Naive thymus-derived CD4-positive, alpha-beta T cell (primary cell): Measurements from ENCODE around the gene TMCC2. TPM values are rescaled to one million over a fixed set of nuclear protein-coding genes. Genes with fewer than 3 reads are reported as not detected.

Experiments used
- ATAC-seq: fragments of 150-1000 bp; cut with Tn5 transposase; 2 replicates; pipeline ENCODE4 v1.10.0; 2021; ENCODE audit warnings: mild to moderate bottlenecking, moderate library complexity
- CTCF ChIA-PET: fragments of 350-600 bp; sonication (Branson Sonifier 250); formaldehyde crosslinking; loops from one replicate; lab custom pipeline; 2021; ENCODE audit warnings: antibody characterized with exemption; lab: Charles Lee
- POLR2A ChIA-PET: fragments of 350-600 bp; sonication (Branson Sonifier 250); formaldehyde crosslinking; loops from one replicate; lab custom pipeline; 2021; ENCODE audit warnings: antibody characterized with exemption, inconsistent platforms; lab: Charles Lee
- DNase-seq, 9 donors: peaks; one replicate each; pipeline versions ENCODE4 v3.0.0 to v3.0.0-alpha.2; 2020 to 2022; ENCODE audit warnings: mixed read lengths in 1 of 9
- H3K27ac ChIP-seq: one replicate; pipeline ENCODE4 v1.7.0; 2013; ENCODE audit warnings: mild to moderate bottlenecking, low read depth, low read length, moderate library complexity
- H3K27me3 ChIP-seq, 2 donors: one replicate each; pipeline ENCODE4 v1.7.0; 2013; ENCODE audit warnings: low read length in 2 of 2, mild to moderate bottlenecking in 2 of 2, moderate library complexity in 2 of 2; ENCODE audit not compliant: control insufficient read depth in 2 of 2, insufficient read depth in 2 of 2
- H3K36me3 ChIP-seq, 3 experiments: 1 replicate in 2 of 3; 2 replicates in 1 of 3; pipeline ENCODE4 v1.7.0; 2013; ENCODE audit warnings: low read length in 3 of 3, mild to moderate bottlenecking in 3 of 3, moderate library complexity in 1 of 3; ENCODE audit not compliant: insufficient read depth in 3 of 3, control insufficient read depth in 2 of 3
- H3K4me1 ChIP-seq, 2 donors: one replicate each; pipeline ENCODE4 v1.7.0; 2013; ENCODE audit warnings: low read length in 2 of 2, mild to moderate bottlenecking in 2 of 2, moderate library complexity in 1 of 2; ENCODE audit not compliant: control insufficient read depth in 2 of 2, insufficient read depth in 2 of 2
- H3K4me3 ChIP-seq: 2 replicates; pipeline ENCODE4 v1.7.0; 2013; ENCODE audit warnings: mild to moderate bottlenecking, low read length
- H3K9me3 ChIP-seq, 3 experiments: 1 replicate in 2 of 3; 2 replicates in 1 of 3; pipeline ENCODE4 v1.7.0; 2013; ENCODE audit warnings: low read length in 3 of 3; ENCODE audit not compliant: control insufficient read depth in 2 of 3
- H3K27ac Mint-ChIP-seq, 9 donors: one replicate each; pipeline ENCODE4 v1.8.0; 2020 to 2022; ENCODE audit warnings: mixed read lengths in 9 of 9, mild to moderate bottlenecking in 8 of 9, moderate library complexity in 5 of 9, inconsistent platforms in 2 of 9
- H3K27me3 Mint-ChIP-seq, 5 donors: one replicate each; pipeline ENCODE4 v1.8.0; 2021 to 2022; ENCODE audit warnings: mixed read lengths in 5 of 5, mild to moderate bottlenecking in 1 of 5
- H3K36me3 Mint-ChIP-seq, 5 donors: one replicate each; pipeline ENCODE4 v1.8.0; 2020 to 2022; ENCODE audit warnings: mixed read lengths in 5 of 5, mild to moderate bottlenecking in 3 of 5, inconsistent platforms in 1 of 5
- H3K4me1 Mint-ChIP-seq, 7 donors: one replicate each; pipeline ENCODE4 v1.8.0; 2020 to 2022; ENCODE audit warnings: mixed read lengths in 7 of 7, mild to moderate bottlenecking in 3 of 7, inconsistent platforms in 1 of 7
- H3K4me3 Mint-ChIP-seq, 10 donors: one replicate each; pipeline ENCODE4 v1.8.0; 2020 to 2022; ENCODE audit warnings: mild to moderate bottlenecking in 10 of 10, mixed read lengths in 10 of 10, moderate library complexity in 6 of 10, inconsistent platforms in 2 of 10
- H3K9me3 Mint-ChIP-seq, 11 donors: one replicate each; pipeline ENCODE4 v1.8.0; 2020 to 2022; ENCODE audit warnings: mixed read lengths in 11 of 11, mild to moderate bottlenecking in 4 of 11, inconsistent platforms in 1 of 11, moderate library complexity in 1 of 11
- intact Hi-C, 2 donors: fragments of 100-400 bp; cut with micrococcal nuclease; formaldehyde crosslinking; loops; one replicate each; pipeline ENCODE4 v1.15.1; 2023
- polyA plus RNA-seq, 2 donors: library from polyadenylated mRNA; unstranded; fragments of 300-500 nt; fragmentation: Illumina TruSeq; gene quantifications; one replicate each; pipeline ENCODE4 v1.2.3, GENCODE V29; 2021
- total RNA-seq, 6 experiments: library from RNA in 5 of 6; stranded (reverse) in 5 of 6; gene quantifications; 1 replicate in 5 of 6; 2 replicates in 1 of 6; pipeline ENCODE4 v1.2.3 and lab custom pipeline; 2021 to 2026

The TMCC2 gene
- total and polyA plus RNA-seq, 7 experiments from 2014 or later, result 0.30 to 3.6 (median 1.3) TPM

DNA sequence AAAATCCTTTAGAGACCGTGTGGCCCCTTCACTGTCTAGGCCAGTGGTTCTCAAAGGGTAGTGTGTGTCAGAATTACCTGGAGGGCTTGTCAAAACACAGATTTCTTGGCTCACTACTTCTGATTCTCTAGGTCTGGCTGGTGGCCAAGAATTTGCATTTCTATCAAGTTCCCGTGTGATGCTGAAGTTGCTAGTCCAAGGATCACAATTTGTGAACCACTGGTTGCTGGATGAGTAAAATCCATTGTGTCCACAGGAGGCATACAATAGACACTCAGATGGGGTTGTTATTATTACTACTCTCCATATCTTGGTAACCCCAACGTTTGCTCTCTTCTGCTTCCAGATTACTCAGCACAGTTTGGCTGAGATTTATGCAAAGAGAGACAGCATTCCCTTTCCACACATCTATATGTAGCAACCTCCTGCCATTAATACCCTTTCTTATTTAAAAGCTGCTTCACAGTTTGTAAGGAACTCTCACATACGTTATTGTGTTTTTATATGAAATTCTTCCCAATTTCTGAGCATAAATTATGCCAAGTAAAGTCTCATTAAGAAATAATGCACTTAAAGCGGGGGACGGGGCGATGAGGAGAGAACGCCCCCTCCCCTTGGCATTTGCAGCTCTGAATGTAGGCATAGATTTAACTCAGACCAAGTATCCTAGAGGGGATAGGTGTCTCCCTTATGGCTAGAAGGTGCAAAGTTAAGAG is 720 bp upstream of the TMCC2 start:
- intact Hi-C loops, result loop anchor here (1.0 to 5.0 kb wide), 6 partner anchors 16 to 405 kb away; partner anchors contain the start of genes DSTYK (in 2 of the 2), ELK4 (in 1 of the 2) and NUAK2 (in 1 of the 2)
- no peaks in the 10 kb centered on the region for H3K36me3 ChIP-seq
- H3K27me3 ChIP-seq, result no peaks in the 10 kb centered on the region
- peak overlapping the region; percentile 70 for H3K4me3 ChIP-seq
- peak in 2 of 9 donors; percentile 4 to 8 for DNase-seq
- Mint-ChIP-seq H3K36me3 (no peaks in the 10 kb centered on the region), H3K9me3 (no peaks in the 10 kb centered on the region), H3K4me3 (peak overlapping the region; percentile 77 to 97 (median 86)), H3K27me3 (peaks cover 0 to 48% (median 4%) of the 10 kb centered on the region in 5 donors), H3K27ac (peak overlapping the region in 1 of 9 donors; percentile 15), H3K4me1 (peaks cover 12 to 45% (median 18%) of the 10 kb centered on the region in 7 donors)
- POLR2A ChIA-PET, result interaction anchor here (1.2 to 4.3 kb wide), 3 partner anchors 11 to 1823 kb away, joined by 3 to 30 read pairs (median 26); partner anchors contain the start of gene DSTYK
- no peaks in the 10 kb centered on the region for H3K9me3 ChIP-seq
- no peak for ATAC-seq
- H3K4me1 ChIP-seq, result peaks cover 10 to 13% of the 10 kb centered on the region in 2 donors
- CTCF ChIA-PET, result interaction anchor here (0.7 to 5.9 kb wide), 4 partner anchors 27 to 108 kb away, joined by 3 to 89 read pairs (median 8); no protein-coding TSS in a partner anchor
- peak overlapping the region; percentile 1 for H3K27ac ChIP-seq

DNA sequence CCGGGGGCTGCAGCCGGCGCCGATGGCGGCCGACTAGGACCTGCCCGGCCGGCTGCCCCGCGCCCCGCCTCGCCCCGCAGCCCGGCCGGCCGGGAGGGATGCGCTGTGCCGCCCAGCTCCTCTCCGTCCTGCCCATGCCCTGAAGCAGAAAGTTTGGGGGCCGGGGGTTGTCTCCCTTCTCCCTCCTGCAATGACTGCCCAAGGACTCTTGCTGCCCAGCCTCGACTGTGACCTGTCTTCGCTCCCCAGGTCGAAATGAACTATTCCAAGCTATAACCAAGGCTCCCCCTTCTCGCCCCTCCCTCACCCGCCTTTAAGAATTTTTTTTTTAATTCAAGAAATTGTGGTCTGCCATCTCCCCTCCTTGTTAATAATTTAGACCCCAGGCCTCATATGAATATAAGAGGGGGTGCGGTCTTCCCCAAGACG is 361 bp downstream of the TMCC2 start:
- H3K36me3 ChIP-seq, result no peaks in the 10 kb centered on the region
- peak overlapping the region; percentile 81 to 99 (median 94) for H3K4me3 Mint-ChIP-seq
- ATAC-seq (no peak), DNase-seq (peak in 2 of 9 donors; percentile 8)
- ChIA-PET POLR2A (interaction anchor here (1.1 to 4.3 kb wide), 6 partner anchors 13 to 60 kb away, joined by 3 to 30 read pairs (median 4); partner anchors contain the start of gene DSTYK), CTCF (interaction anchor here (0.8 to 5.9 kb wide), 6 partner anchors 10 to 296 kb away, joined by 3 to 89 read pairs (median 8); no protein-coding TSS in a partner anchor)
- no peak overlapping the region for H3K27ac ChIP-seq
- no peaks in the 10 kb centered on the region for H3K27me3 ChIP-seq
- H3K36me3 Mint-ChIP-seq, result no peaks in the 10 kb centered on the region
- H3K4me3 ChIP-seq, result peak overlapping the region; percentile 75
- H3K4me1 Mint-ChIP-seq, result peaks cover 12 to 54% (median 18%) of the 10 kb centered on the region in 7 donors
- peak overlapping the region; percentile 16 to 90 (median 67) for H3K27ac Mint-ChIP-seq
- no peaks in the 10 kb centered on the region for H3K9me3 ChIP-seq
- H3K4me1 ChIP-seq, result peaks cover 10 to 13% of the 10 kb centered on the region in 2 donors
- no peaks in the 10 kb centered on the region for H3K9me3 Mint-ChIP-seq
- peaks cover 0 to 40% (median 4%) of the 10 kb centered on the region in 5 donors for H3K27me3 Mint-ChIP-seq
- intact Hi-C loops, result loop anchor here (1.0 to 5.0 kb wide), 5 partner anchors 44 to 404 kb away; partner anchors contain the start of genes ELK4 (in 1 of the 2) and NUAK2 (in 1 of the 2)

DNA sequence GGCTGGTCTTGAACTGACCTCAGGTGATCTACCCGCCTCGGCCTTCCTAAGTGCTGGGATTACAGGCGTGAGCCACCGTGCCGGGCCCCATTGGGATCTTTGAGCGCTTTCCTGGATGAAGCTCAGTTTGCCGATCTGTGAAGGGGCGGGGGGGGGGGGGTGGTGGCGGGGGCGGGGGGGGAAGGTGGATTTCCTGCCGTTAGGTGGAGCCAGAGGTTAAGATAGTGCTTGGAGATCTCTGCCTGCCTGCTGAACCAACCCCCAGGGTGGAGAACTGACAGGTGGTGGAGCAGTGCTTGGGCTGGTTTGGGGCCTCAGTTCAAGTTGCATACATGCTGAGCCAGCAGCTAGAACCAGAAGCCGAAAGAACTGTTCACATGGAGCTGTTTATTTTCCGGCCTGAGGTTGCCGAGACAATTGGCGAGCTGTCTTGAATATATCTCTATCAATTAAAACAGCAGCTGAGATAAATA is 1.7 kb downstream of the TMCC2 start:
- POLR2A ChIA-PET, result interaction anchor here (0.8 to 4.3 kb wide), 8 partner anchors 11 to 250 kb away, joined by 3 to 30 read pairs (median 4); partner anchors contain the start of gene DSTYK
- intact Hi-C loops, result loop anchor here (1.0 to 5.0 kb wide), 6 partner anchors 27 to 403 kb away; partner anchors contain the start of genes ELK4 (in 1 of the 2) and NUAK2 (in 1 of the 2)
- Histone ChIP-seq H3K36me3 (no peaks in the 10 kb centered on the region), H3K27me3 (no peaks in the 10 kb centered on the region), H3K4me1 (peaks cover 10 to 13% of the 10 kb centered on the region in 2 donors), H3K4me3 (peak overlapping the region; percentile 75), H3K9me3 (no peaks in the 10 kb centered on the region), H3K27ac (no peak overlapping the region)
- Mint-ChIP-seq H3K27me3 (peaks cover 0 to 33% (median under 1%) of the 10 kb centered on the region in 5 donors), H3K4me1 (peaks cover 12 to 58% (median 18%) of the 10 kb centered on the region in 7 donors), H3K27ac (peak overlapping the region in 7 of 9 donors; percentile 27 to 83 (median 67)), H3K4me3 (peak overlapping the region; percentile 81 to 99 (median 94)), H3K9me3 (no peaks in the 10 kb centered on the region), H3K36me3 (no peaks in the 10 kb centered on the region)
- ATAC-seq, result peak; percentile 85
- CTCF ChIA-PET, result interaction anchor here (0.6 to 5.9 kb wide), 16 partner anchors 8 to 253 kb away, joined by 3 to 89 read pairs (median 4); no protein-coding TSS in a partner anchor
- peak; percentile 21 to 81 (median 71) for DNase-seq

DNA sequence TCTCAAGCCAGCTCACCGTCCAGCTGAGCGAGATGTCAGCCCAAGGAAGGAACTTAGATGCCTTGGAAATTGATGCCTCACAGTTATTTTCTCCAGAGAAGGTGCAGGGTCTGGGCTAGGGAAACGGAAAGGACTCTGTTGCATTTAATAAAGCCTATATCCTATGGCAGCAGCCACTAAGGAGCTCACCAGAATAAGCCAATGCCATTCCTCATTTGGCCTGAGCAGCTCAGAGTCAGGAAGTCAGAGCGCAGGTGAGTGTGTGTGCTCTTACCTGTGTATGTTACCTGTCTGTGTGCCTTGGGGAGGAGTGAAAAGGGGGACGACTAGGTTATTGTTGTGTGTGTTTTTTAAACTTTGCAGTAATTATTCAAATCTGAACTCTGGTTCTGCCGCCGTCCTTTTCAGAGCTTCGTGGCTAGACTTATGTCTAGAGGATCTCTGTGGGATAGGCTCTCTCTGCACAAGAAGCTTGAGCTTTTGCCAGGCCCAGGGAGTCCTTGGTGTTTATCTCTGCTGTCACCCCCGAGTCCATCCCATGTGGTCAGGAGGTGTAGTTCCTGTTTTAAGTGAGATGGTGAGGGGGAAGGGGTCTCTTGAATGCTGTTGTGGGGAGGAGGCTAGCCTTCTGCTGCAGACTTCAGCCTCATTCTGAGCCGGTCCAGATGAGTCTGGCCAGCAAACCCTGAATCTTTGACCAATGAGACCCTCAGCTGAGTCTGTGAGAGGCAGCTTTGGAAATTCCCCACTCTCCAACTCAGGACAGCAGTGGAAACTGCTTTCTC is 2.4 kb downstream of the TMCC2 start:
- H3K27me3 ChIP-seq, result no peaks in the 10 kb centered on the region
- DNase-seq (no peak), ATAC-seq (no peak)
- ChIA-PET POLR2A (interaction anchor here (0.8 to 4.3 kb wide), 8 partner anchors 15 to 251 kb away, joined by 3 to 30 read pairs (median 5); partner anchors contain the start of gene DSTYK), CTCF (interaction anchor here (0.6 to 5.9 kb wide), 14 partner anchors 7 to 254 kb away, joined by 3 to 89 read pairs (median 4); no protein-coding TSS in a partner anchor)
- no peaks in the 10 kb centered on the region for H3K36me3 Mint-ChIP-seq
- H3K36me3 ChIP-seq, result no peaks in the 10 kb centered on the region
- peaks cover 0 to 27% (median 0%) of the 10 kb centered on the region in 5 donors for H3K27me3 Mint-ChIP-seq
- H3K9me3 Mint-ChIP-seq, result no peaks in the 10 kb centered on the region
- H3K27ac Mint-ChIP-seq, result peak overlapping the region in 5 of 9 donors; percentile 34 to 83 (median 51)
- no peaks in the 10 kb centered on the region for H3K9me3 ChIP-seq
- intact Hi-C loops, result loop anchor here (1.0 to 5.0 kb wide), 6 partner anchors 26 to 402 kb away; partner anchors contain the start of genes ELK4 (in 1 of the 2) and NUAK2 (in 1 of the 2)
- no peak overlapping the region for H3K4me3 ChIP-seq
- peaks cover 12 to 58% (median 18%) of the 10 kb centered on the region in 7 donors for H3K4me1 Mint-ChIP-seq
- no peak overlapping the region for H3K27ac ChIP-seq
- H3K4me3 Mint-ChIP-seq, result peak overlapping the region; percentile 81 to 99 (median 94)
- H3K4me1 ChIP-seq, result peaks cover 10 to 13% of the 10 kb centered on the region in 2 donors

DNA sequence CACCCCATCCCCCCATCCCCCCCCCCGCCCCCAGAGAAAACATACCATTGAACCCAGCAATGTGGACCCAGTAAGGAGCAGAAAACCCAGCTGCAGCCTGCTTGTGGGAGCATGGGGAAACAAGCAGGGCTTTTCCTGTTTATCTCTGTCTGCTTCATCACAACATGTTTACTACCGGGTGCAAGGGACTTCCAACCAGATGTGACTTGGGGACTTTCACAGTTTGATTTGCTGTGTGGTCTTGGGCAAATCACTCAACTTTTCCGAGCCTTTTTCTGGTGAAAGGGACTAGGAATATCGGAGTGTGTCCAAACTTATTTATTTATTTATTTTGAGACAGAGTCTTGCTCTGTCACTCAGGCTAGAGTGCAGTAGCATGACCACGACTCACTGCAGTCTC is 3.2 kb downstream of the TMCC2 start:
- Mint-ChIP-seq H3K4me3 (no peak overlapping the region), H3K4me1 (peaks cover 12 to 58% (median 18%) of the 10 kb centered on the region in 7 donors), H3K27me3 (peaks cover 0 to 18% (median 0%) of the 10 kb centered on the region in 5 donors), H3K27ac (no peak overlapping the region), H3K36me3 (no peaks in the 10 kb centered on the region), H3K9me3 (no peaks in the 10 kb centered on the region)
- ChIA-PET POLR2A (no interaction called here), CTCF (interaction anchor here (0.6 to 5.9 kb wide), 3 partner anchors 19 to 716 kb away, joined by 3 to 89 read pairs (median 5); no protein-coding TSS in a partner anchor)
- no peaks in the 10 kb centered on the region for H3K36me3 ChIP-seq
- no peak for DNase-seq
- no peaks in the 10 kb centered on the region for H3K27me3 ChIP-seq
- peaks cover 10 to 13% of the 10 kb centered on the region in 2 donors for H3K4me1 ChIP-seq
- intact Hi-C loops, result no loop called here
- no peak overlapping the region for H3K4me3 ChIP-seq
- no peak for ATAC-seq
- H3K9me3 ChIP-seq, result no peaks in the 10 kb centered on the region
- H3K27ac ChIP-seq, result no peak overlapping the region
